SK-N-SH (cell line): Measurements from ENCODE around the gene FYCO1. TPM values are rescaled to one million over a fixed set of nuclear protein-coding genes. Genes with fewer than 3 reads are reported as not detected.

ENCODE experiments used
- CTCF ChIA-PET: fragments of 300-600, 350-600 bp; formaldehyde crosslinking; extraction: SDS; loops from one replicate; lab custom pipeline; 2021; lab: Yijun Ruan, JAX
- POLR2A ChIA-PET: fragments of 350-600 bp; sonication (Branson Sonifier 250); formaldehyde crosslinking; extraction: SDS; loops from one replicate; lab custom pipeline; 2020; ENCODE audit warnings: antibody characterized with exemption, inconsistent platforms; lab: Yijun Ruan, JAX
- DNase-seq: peaks from one replicate; pipeline ENCODE4 v3.0.0; 2012
- H2AFZ ChIP-seq: fragments of 200-600 bp; sonication (generic); 2 replicates; pipeline ENCODE4 v1.8.1; 2016; ENCODE audit warnings: antibody characterized with exemption, mild to moderate bottlenecking, low read depth
- H3F3A ChIP-seq: fragments of 200-600 bp; sonication (generic); replicated peaks from 2 replicates; pipeline ENCODE3; 2016; ENCODE audit warnings: antibody characterized with exemption, mild to moderate bottlenecking; ENCODE audit not compliant: insufficient read depth
- H3K27ac ChIP-seq, 2 experiments: fragments of 200-500 bp in 1 of 2; fragments of 200-600 bp in 1 of 2; sonication (Bioruptor generic) in 1 of 2; sonication (generic), shearing (Covaris generic) in 1 of 2; 2 replicates each; pipeline versions ENCODE4 v1.5.1 to v1.6.1; 2014 to 2016; ENCODE audit warnings: low read depth in 2 of 2, inconsistent platforms in 1 of 2, low read length in 1 of 2, mild to moderate bottlenecking in 1 of 2, mixed read lengths in 1 of 2
- H3K27me3 ChIP-seq: fragments of 200-600 bp; sonication (generic), shearing (Covaris generic); 2 replicates; pipeline ENCODE4 v1.6.1; 2016; ENCODE audit warnings: mixed run types; ENCODE audit not compliant: insufficient read depth
- H3K36me3 ChIP-seq, 2 experiments: fragments of 200-500 bp in 1 of 2; fragments of 200-600 bp in 1 of 2; sonication (Bioruptor generic) in 1 of 2; sonication (generic) in 1 of 2; replicated peaks in 1 of 2; 2 replicates each; pipeline versions ENCODE3 to v1.5.1; 2014 to 2016; ENCODE audit warnings: low read length in 1 of 2, mild to moderate bottlenecking in 1 of 2; ENCODE audit not compliant: insufficient read depth in 2 of 2, control insufficient read depth in 1 of 2
- H3K4me1 ChIP-seq, 2 experiments: fragments of 200-500 bp in 1 of 2; fragments of 200-600 bp in 1 of 2; sonication (Bioruptor generic) in 1 of 2; sonication (generic), shearing (Covaris generic) in 1 of 2; 2 replicates each; pipeline versions ENCODE4 v1.5.1 to v1.6.1; 2014 to 2016; ENCODE audit warnings: low read depth in 1 of 2, low read length in 1 of 2, mixed run types in 1 of 2; ENCODE audit not compliant: insufficient read depth in 2 of 2, control insufficient read depth in 1 of 2
- H3K4me2 ChIP-seq: fragments of 200-600 bp; sonication (generic), shearing (Covaris generic); 2 replicates; pipeline ENCODE4 v1.6.1; 2017; ENCODE audit warnings: mixed run types
- H3K4me3 ChIP-seq, 2 experiments: fragments of 200-500 bp in 1 of 2; fragments of 200-600 bp in 1 of 2; sonication (Bioruptor generic) in 1 of 2; sonication (generic), shearing (Covaris generic) in 1 of 2; 2 replicates each; pipeline versions ENCODE4 v1.5.1 to v1.8.1; 2014 to 2016; ENCODE audit warnings: low read depth in 2 of 2, inconsistent platforms in 1 of 2, low read length in 1 of 2, mild to moderate bottlenecking in 1 of 2, mixed read lengths in 1 of 2, moderate library complexity in 1 of 2
- H3K79me2 ChIP-seq: fragments of 200-600 bp; sonication (generic); 2 replicates; pipeline ENCODE4 v1.8.1; 2017; ENCODE audit warnings: mild to moderate bottlenecking; ENCODE audit not compliant: insufficient read depth
- H3K9ac ChIP-seq: fragments of 200-600 bp; sonication (generic); 2 replicates; pipeline ENCODE4 v1.6.1; 2017; ENCODE audit warnings: mixed run types
- H3K9me2 ChIP-seq: fragments of 200-600 bp; sonication (generic); 2 replicates; pipeline ENCODE4 v1.6.1; 2017; ENCODE audit warnings: mixed run types
- H3K9me3 ChIP-seq: fragments of 200-600 bp; sonication (generic); 2 replicates; pipeline ENCODE4 v1.6.1; 2017; ENCODE audit warnings: mixed run types, mild to moderate bottlenecking, moderate library complexity
- H4K20me1 ChIP-seq: fragments of 200-600 bp; sonication (generic); 2 replicates; pipeline ENCODE4 v1.6.1; 2017; ENCODE audit warnings: mild to moderate bottlenecking, mixed run types; ENCODE audit not compliant: insufficient read depth
- CHD2 ChIP-seq: fragments of 150-350 bp; IDR thresholded peaks from 2 replicates; pipeline ENCODE4 v1.6.1; 2018; ENCODE audit warnings: low read length; ENCODE audit not compliant: partially characterized antibody
- ELF1 ChIP-seq: IDR thresholded peaks from 2 replicates; pipeline ENCODE4 v1.4.0; 2012
- EP300 ChIP-seq, 2 experiments: IDR thresholded peaks; 2 replicates each; pipeline versions ENCODE4 v1.4.0 to v1.6.1; 2012; ENCODE audit warnings: borderline replicate concordance in 1 of 2, low read depth in 1 of 2, low read length in 1 of 2
- FOXJ3 ChIP-seq: sonication (generic); formaldehyde crosslinking; IDR thresholded peaks from 2 replicates; pipeline ENCODE4 v1.5.1; 2020; ENCODE audit warnings: mild to moderate bottlenecking, missing genetic modification reagents
- GABPA ChIP-seq: IDR thresholded peaks from 2 replicates; pipeline ENCODE4 v1.4.0; 2012; ENCODE audit warnings: low read depth, mild to moderate bottlenecking
- GATA2 ChIP-seq: sonication (generic); formaldehyde crosslinking; IDR thresholded peaks from 2 replicates; pipeline ENCODE4 v1.5.0; 2020; ENCODE audit warnings: mild to moderate bottlenecking, missing genetic modification reagents
- MEF2A ChIP-seq: IDR thresholded peaks from 2 replicates; pipeline ENCODE4 v1.4.0; 2012; ENCODE audit warnings: low read depth, borderline replicate concordance
- MXI1 ChIP-seq: IDR thresholded peaks from 2 replicates; pipeline ENCODE4 v1.6.1; 2012; ENCODE audit warnings: mild to moderate bottlenecking, low read depth, low read length, improper control_type of control experiment
- NFIC ChIP-seq: IDR thresholded peaks from 2 replicates; pipeline ENCODE4 v1.4.0; 2012; ENCODE audit warnings: borderline replicate concordance
- POLR2AphosphoS5 ChIP-seq: IDR thresholded peaks from 2 replicates; pipeline ENCODE4 v1.6.1; 2012; ENCODE audit warnings: low read depth, low read length
- RCOR1 ChIP-seq: fragments of 150-350 bp; IDR thresholded peaks from 2 replicates; pipeline ENCODE4 v1.6.1; 2017; ENCODE audit warnings: antibody characterized with exemption, low read length
- SMC3 ChIP-seq: IDR thresholded peaks from 2 replicates; pipeline ENCODE4 v1.6.1; 2012; ENCODE audit warnings: low read depth, low read length, improper control_type of control experiment
- TAF1 ChIP-seq: IDR thresholded peaks from 2 replicates; pipeline ENCODE4 v1.6.1; 2012; ENCODE audit warnings: low read depth, mild to moderate bottlenecking, low read length, moderate library complexity, borderline replicate concordance
- TEAD4 ChIP-seq: IDR thresholded peaks from 2 replicates; pipeline ENCODE4 v1.4.0; 2012; ENCODE audit warnings: mild to moderate bottlenecking, borderline replicate concordance; ENCODE audit not compliant: insufficient read depth
- WGBS: methylation state at CpG from one replicate; pipeline ENCODE4 v1.1.6; 2017; ENCODE audit warnings: low lambda C conversion rate; 5-methylcytosine and 5-hydroxymethylcytosine counted together
- polyA plus RNA-seq, 3 experiments: library from polyadenylated mRNA; depleted of rRNA; stranded (reverse); fragments of >200 nt; gene quantifications; 2 replicates each; pipeline ENCODE4 v1.2.3, GENCODE V29; 2012
- TF ChIP-seq, protein P1 (sequence below): IDR thresholded peaks from 2 replicates; pipeline ENCODE4; 2012
- TF ChIP-seq, protein P2 (sequence below): IDR thresholded peaks from 2 replicates; pipeline ENCODE4 v1.4.0; 2012; ENCODE audit warnings: low read depth, borderline replicate concordance
- TF ChIP-seq, protein P3 (sequence below): IDR thresholded peaks from 2 replicates; pipeline ENCODE4 v1.6.1; 2012; ENCODE audit warnings: mild to moderate bottlenecking, low read depth, low read length, moderate library complexity
- TF ChIP-seq, protein P4 (sequence below): fragments of 150-350 bp; IDR thresholded peaks from 2 replicates; pipeline ENCODE4 v1.6.1; 2017; ENCODE audit warnings: antibody characterized with exemption, low read length, low read depth, borderline replicate concordance
- TF ChIP-seq, protein P5 (sequence below): fragments of 200-600 bp; sonication (generic); IDR thresholded peaks from 2 replicates; pipeline ENCODE4 v1.6.1; 2017; ENCODE audit warnings: antibody characterized with exemption, mild to moderate bottlenecking, moderate library complexity
- TF ChIP-seq, protein P6 (sequence below): IDR thresholded peaks from 2 replicates; pipeline ENCODE4 v1.4.0; 2012; ENCODE audit warnings: low read depth

The FYCO1 gene
- polyA plus RNA-seq, 1 of the 3 experiments (the other 2 are of a cell fraction), result 5.5 TPM

DNA sequence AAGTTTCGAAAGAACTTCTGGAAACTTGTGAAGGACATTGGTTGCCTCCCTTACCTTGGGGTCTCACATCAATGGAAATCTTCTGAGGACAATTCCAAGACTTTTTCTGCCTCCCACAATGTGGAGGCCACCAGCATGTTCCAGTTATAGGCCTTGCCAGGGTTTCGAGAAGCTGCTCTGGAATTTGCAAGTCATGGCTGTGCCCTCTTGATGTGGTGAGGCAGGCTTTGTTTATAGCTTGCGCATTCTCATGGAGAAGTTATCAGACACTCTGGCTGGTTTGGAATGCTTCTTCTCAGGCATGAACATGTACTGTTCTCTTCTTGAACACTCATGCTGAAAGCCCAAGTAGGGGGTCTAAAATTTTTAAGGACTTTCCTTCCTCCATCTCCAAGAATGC lies 48.3 kb downstream of the FYCO1 start:
- DNase-seq, result no peak
- CTCF ChIA-PET, result interaction anchor here (1.0 to 1.2 kb wide), 3 partner anchors 13 to 132 kb away, joined by 4 to 5 read pairs (median 4); no protein-coding TSS in a partner anchor

More for the DNA sequence above, 48.3 kb downstream of the FYCO1 start:
- Histone ChIP-seq H3K27ac (no peak overlapping the region), H3K27me3 (no peaks in the 10 kb centered on the region), H3K36me3 (peaks cover 3 to 60% of the 10 kb centered on the region in 2 experiments), H3K79me2 (no peaks in the 10 kb centered on the region), H3F3A (no peaks in the 10 kb centered on the region), H3K9me2 (no peaks in the 10 kb centered on the region), H3K9me3 (no peaks in the 10 kb centered on the region), H3K4me2 (no peak overlapping the region), H2AFZ (no peak overlapping the region), H3K4me3 (no peak overlapping the region), H3K9ac (no peak overlapping the region), H4K20me1 (no peaks in the 10 kb centered on the region), H3K4me1 (peaks cover 0 to 9% of the 10 kb centered on the region in 2 experiments; a peak in 1 of 4 replicates)
- WGBS, result 84% methylated on average over 3 of the region's 3 CpGs
- TF ChIP-seq POLR2AphosphoS5 (no peak), GABPA (no peak), EP300 (IDR thresholded peaks at IDR 0.05; ENCODE audit: borderline replicate concordance in 1 of 2, low read depth in 1 of 2, low read length in 1 of 2) (no peak), ELF1 (no peak), CHD2 (no peak), RCOR1 (no peak), GATA2 (CRISPR knock-in tag) (no peak), MEF2A (no peak), FOXJ3 (CRISPR knock-in tag) (no peak), MXI1 (no peak), SMC3 (no peak), TEAD4 (no peak), TAF1 (no peak), NFIC (no peak)
- TF ChIP-seq, protein P1, sequence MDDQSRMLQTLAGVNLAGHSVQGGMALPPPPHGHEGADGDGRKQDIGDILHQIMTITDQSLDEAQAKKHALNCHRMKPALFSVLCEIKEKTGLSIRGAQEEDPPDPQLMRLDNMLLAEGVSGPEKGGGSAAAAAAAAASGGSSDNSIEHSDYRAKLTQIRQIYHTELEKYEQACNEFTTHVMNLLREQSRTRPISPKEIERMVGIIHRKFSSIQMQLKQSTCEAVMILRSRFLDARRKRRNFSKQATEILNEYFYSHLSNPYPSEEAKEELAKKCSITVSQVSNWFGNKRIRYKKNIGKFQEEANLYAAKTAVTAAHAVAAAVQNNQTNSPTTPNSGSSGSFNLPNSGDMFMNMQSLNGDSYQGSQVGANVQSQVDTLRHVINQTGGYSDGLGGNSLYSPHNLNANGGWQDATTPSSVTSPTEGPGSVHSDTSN, result no peak
- TF ChIP-seq, protein P2, sequence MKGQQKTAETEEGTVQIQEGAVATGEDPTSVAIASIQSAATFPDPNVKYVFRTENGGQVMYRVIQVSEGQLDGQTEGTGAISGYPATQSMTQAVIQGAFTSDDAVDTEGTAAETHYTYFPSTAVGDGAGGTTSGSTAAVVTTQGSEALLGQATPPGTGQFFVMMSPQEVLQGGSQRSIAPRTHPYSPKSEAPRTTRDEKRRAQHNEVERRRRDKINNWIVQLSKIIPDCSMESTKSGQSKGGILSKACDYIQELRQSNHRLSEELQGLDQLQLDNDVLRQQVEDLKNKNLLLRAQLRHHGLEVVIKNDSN, result no peak
- TF ChIP-seq, protein P3, sequence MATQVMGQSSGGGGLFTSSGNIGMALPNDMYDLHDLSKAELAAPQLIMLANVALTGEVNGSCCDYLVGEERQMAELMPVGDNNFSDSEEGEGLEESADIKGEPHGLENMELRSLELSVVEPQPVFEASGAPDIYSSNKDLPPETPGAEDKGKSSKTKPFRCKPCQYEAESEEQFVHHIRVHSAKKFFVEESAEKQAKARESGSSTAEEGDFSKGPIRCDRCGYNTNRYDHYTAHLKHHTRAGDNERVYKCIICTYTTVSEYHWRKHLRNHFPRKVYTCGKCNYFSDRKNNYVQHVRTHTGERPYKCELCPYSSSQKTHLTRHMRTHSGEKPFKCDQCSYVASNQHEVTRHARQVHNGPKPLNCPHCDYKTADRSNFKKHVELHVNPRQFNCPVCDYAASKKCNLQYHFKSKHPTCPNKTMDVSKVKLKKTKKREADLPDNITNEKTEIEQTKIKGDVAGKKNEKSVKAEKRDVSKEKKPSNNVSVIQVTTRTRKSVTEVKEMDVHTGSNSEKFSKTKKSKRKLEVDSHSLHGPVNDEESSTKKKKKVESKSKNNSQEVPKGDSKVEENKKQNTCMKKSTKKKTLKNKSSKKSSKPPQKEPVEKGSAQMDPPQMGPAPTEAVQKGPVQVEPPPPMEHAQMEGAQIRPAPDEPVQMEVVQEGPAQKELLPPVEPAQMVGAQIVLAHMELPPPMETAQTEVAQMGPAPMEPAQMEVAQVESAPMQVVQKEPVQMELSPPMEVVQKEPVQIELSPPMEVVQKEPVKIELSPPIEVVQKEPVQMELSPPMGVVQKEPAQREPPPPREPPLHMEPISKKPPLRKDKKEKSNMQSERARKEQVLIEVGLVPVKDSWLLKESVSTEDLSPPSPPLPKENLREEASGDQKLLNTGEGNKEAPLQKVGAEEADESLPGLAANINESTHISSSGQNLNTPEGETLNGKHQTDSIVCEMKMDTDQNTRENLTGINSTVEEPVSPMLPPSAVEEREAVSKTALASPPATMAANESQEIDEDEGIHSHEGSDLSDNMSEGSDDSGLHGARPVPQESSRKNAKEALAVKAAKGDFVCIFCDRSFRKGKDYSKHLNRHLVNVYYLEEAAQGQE, result no peak
- TF ChIP-seq, protein P4, sequence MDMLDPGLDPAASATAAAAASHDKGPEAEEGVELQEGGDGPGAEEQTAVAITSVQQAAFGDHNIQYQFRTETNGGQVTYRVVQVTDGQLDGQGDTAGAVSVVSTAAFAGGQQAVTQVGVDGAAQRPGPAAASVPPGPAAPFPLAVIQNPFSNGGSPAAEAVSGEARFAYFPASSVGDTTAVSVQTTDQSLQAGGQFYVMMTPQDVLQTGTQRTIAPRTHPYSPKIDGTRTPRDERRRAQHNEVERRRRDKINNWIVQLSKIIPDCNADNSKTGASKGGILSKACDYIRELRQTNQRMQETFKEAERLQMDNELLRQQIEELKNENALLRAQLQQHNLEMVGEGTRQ, result no peak
- TF ChIP-seq, protein P5, sequence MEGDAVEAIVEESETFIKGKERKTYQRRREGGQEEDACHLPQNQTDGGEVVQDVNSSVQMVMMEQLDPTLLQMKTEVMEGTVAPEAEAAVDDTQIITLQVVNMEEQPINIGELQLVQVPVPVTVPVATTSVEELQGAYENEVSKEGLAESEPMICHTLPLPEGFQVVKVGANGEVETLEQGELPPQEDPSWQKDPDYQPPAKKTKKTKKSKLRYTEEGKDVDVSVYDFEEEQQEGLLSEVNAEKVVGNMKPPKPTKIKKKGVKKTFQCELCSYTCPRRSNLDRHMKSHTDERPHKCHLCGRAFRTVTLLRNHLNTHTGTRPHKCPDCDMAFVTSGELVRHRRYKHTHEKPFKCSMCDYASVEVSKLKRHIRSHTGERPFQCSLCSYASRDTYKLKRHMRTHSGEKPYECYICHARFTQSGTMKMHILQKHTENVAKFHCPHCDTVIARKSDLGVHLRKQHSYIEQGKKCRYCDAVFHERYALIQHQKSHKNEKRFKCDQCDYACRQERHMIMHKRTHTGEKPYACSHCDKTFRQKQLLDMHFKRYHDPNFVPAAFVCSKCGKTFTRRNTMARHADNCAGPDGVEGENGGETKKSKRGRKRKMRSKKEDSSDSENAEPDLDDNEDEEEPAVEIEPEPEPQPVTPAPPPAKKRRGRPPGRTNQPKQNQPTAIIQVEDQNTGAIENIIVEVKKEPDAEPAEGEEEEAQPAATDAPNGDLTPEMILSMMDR, result no peak
- TF ChIP-seq, protein P6, sequence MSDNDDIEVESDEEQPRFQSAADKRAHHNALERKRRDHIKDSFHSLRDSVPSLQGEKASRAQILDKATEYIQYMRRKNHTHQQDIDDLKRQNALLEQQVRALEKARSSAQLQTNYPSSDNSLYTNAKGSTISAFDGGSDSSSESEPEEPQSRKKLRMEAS, result no peak
- POLR2A ChIA-PET, result no interaction called here
